Tibial nerve (tissue), 4 donors: ENCODE results near the gene FBXO27. TPM values are rescaled to one million over a fixed set of nuclear protein-coding genes. Genes with fewer than 3 reads are reported as not detected.

Experiments used
- DNase-seq, 2 donors: peaks; one replicate each; pipeline ENCODE4 v3.0.0-alpha.2; 2019; ENCODE audit warnings: low spot score in 2 of 2
- H3K27ac ChIP-seq, 4 donors: fragments of 200-600 bp; sonication (generic) in 3 of 4; one replicate each; pipeline ENCODE4 v1.5.1; 2017 to 2019; ENCODE audit warnings: mild to moderate bottlenecking in 1 of 4
- H3K27me3 ChIP-seq, 2 donors: fragments of 200-600 bp; sonication (generic) in 1 of 2; one replicate each; pipeline versions ENCODE4 v1.5.1 to v1.6.0; 2017 to 2019
- H3K36me3 ChIP-seq, 3 donors: fragments of 200-600 bp; sonication (generic); one replicate each; pipeline ENCODE4 v1.5.1; 2018 to 2019
- H3K4me1 ChIP-seq, 4 donors: fragments of 200-600 bp; sonication (generic) in 3 of 4; one replicate each; pipeline ENCODE4 v1.5.1; 2017 to 2019
- H3K4me3 ChIP-seq, 4 donors: fragments of 200-600 bp; sonication (generic) in 3 of 4; one replicate each; pipeline ENCODE4 v1.5.1; 2017 to 2019; ENCODE audit warnings: mild to moderate bottlenecking in 1 of 4, moderate library complexity in 1 of 4
- H3K9me3 ChIP-seq, 4 donors: fragments of 200-600 bp; sonication (generic) in 3 of 4; one replicate each; pipeline ENCODE4 v1.5.1; 2017 to 2019
- CTCF ChIP-seq, 5 experiments: fragments of 200-600 bp in 3 of 5; fragments of 450-650 bp in 2 of 5; sonication (generic) in 3 of 5; IDR thresholded peaks; one replicate each; pipeline ENCODE4 v1.5.1; 2016 to 2019; ENCODE audit warnings: antibody characterized with exemption in 5 of 5, mild to moderate bottlenecking in 3 of 5, moderate library complexity in 2 of 5
- EP300 ChIP-seq, 2 donors: sonication (generic); formaldehyde crosslinking; IDR thresholded peaks; one replicate each; pipeline ENCODE4 v1.6.1; 2017; ENCODE audit warnings: antibody characterized with exemption in 2 of 2, mild to moderate bottlenecking in 1 of 2
- POLR2A ChIP-seq, 2 donors: fragments of 450-650 bp; IDR thresholded peaks; one replicate each; pipeline ENCODE4 v1.6.1; 2017; ENCODE audit warnings: antibody characterized with exemption in 2 of 2, mild to moderate bottlenecking in 2 of 2, moderate library complexity in 2 of 2
- WGBS, 2 donors: methylation state at CpG; one replicate each; pipeline ENCODE4 v1.1.5; 2018; 5-methylcytosine and 5-hydroxymethylcytosine counted together
- total RNA-seq, 4 donors: library from RNA; depleted of rRNA; stranded (reverse); fragments of >200 nt; gene quantifications; one replicate each; pipeline ENCODE4 v1.1.0, GENCODE V29; 2016

Gene FBXO27
- total RNA-seq, 4 donors from 2014 or later = 3.6 to 8.0 (median 5.9) TPM

DNA sequence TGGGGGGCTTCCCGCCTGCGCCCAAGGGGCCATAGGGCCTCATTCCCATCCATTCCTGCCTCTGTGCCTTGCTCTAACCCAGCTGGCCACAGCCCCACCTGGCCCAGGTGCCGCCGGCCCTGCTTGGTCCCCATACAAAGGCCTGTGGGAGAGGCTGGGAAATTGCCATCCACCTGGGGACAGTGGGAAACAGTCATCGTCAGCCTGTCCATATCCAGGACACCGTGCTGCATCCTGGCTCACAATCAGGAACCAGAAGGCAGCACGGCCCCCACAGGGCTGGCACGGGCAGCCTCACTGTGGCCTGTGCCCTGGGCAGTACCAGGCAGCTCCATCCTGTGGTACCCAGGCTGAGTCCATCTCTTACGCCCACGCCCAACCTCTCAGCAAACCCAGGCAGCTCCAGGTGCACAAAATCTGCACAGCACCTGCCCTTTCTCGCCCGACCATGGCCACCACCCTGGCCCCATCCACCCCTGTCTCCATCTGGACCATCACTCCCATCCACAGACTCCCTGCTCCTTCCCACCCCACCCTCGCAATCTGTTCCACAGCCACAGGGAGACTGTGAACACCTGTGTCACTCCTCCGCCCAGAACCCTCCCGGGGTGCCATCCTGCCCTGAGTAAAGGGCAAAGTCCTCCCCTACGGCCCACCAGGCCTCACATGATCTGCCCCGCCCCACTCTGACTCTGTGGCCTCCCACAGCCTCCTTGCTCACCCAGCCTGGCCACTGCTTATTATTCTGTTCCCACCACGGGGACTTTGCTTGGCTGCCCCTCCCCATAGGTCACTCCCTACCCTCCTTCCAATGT is 21.1 kb upstream of the FBXO27 start:
- DNase-seq = no peak
- Histone ChIP-seq H3K36me3 (no peaks in the 10 kb centered on the region), H3K4me3 (no peak overlapping the region), H3K4me1 (no peaks in the 10 kb centered on the region), H3K27ac (peak overlapping the region in 2 of 4 donors; percentile 36 to 66), H3K27me3 (no peaks in the 10 kb centered on the region), H3K9me3 (peaks cover 0 to 7% (median 0%) of the 10 kb centered on the region in 4 donors)
- 74 to 81% methylated on average over 14 to 15 of the region's 18 CpGs for WGBS, 2 donors
- TF ChIP-seq EP300 (IDR thresholded peaks at IDR 0.05) (no peak), POLR2A (IDR thresholded peaks at IDR 0.05) (no peak), CTCF (IDR thresholded peaks at IDR 0.05) (no peak)

- H3K27ac ChIP-seq = peak overlapping the region in 2 of 4 donors; percentile 10 to 66
- WGBS, 2 donors = 55 to 62% methylated on average over 8 to 9 of the region's 9 CpGs
These were observed 20.5 kb upstream of the FBXO27 start for GRCh38 chr19:39052846-39053245.

DNA sequence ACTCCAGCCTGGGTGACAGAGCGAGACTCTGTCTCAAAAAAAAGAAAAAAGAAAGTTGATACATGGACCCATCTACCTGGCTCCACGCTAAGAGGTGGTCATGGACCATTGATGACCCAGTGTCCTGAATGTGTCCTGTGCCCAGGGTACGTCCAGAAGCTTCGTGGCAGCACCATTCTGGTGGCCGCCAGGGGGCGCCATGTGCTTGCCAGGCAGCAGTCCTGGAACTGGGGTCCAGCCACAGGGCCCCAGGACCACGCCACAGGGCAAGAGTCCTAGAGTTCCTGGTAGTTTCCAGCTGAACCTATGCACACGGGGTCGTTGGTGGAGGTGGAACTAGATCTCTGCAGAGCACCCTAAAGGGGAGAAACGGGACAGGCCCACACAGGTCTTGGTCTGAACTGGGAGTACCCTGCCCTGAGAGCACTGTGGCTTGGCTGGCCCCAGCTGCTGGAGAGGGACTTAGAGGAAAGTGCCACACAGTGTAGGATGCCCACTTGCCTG is 19.9 kb upstream of the FBXO27 start:
- peak; percentile 19 to 29 for DNase-seq
- no peaks in the 10 kb centered on the region for H3K36me3 ChIP-seq
- no peak overlapping the region for H3K4me3 ChIP-seq
- WGBS, 2 donors = 16 to 23% methylated on average over 7 to 10 of the region's 10 CpGs
- no peaks in the 10 kb centered on the region for H3K27me3 ChIP-seq
- H3K9me3 ChIP-seq = peaks cover 0 to 7% (median 0%) of the 10 kb centered on the region in 4 donors
- TF ChIP-seq CTCF (IDR thresholded peaks at IDR 0.05) (peak; percentile 62 to 75 (median 68)), POLR2A (IDR thresholded peaks at IDR 0.05) (no peak)
- H3K4me1 ChIP-seq = no peaks in the 10 kb centered on the region
- peak overlapping the region in 2 of 4 donors; percentile 10 to 66 for H3K27ac ChIP-seq

More at GRCh38 chr19:39052846-39053245, 20.5 kb upstream of the FBXO27 start:
- Histone ChIP-seq H3K36me3 (no peaks in the 10 kb centered on the region), H3K27me3 (no peaks in the 10 kb centered on the region), H3K4me3 (no peak overlapping the region), H3K9me3 (peaks cover 0 to 7% (median 0%) of the 10 kb centered on the region in 4 donors), H3K4me1 (no peaks in the 10 kb centered on the region)
- TF ChIP-seq EP300 (IDR thresholded peaks at IDR 0.05) (no peak), POLR2A (IDR thresholded peaks at IDR 0.05) (no peak), CTCF (IDR thresholded peaks at IDR 0.05) (no peak)
- no peak for DNase-seq

DNA sequence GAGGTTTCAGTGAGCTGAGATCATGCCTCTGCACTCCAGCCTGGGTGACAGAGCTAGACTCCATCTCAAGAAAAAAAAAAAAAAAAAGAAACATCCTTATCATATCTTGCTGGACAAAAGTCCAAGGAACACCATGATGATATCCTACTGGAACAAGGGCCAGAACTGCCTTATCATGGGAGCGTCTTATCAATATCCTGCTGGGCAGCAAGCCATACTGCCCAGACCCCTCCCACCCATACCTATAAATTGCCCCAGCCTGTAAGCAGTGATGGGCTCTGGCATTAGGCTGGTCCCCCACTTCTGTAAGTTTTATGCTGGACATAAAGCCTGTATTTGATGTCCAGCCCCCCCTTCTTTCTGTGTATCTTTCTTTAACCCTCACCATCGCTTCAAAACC is 14.7 kb upstream of the FBXO27 start:
- H3K36me3 ChIP-seq = no peaks in the 10 kb centered on the region
- H3K27ac ChIP-seq = no peak overlapping the region
- 71 to 94% methylated on average over 2 of the region's 2 CpGs for WGBS, 2 donors
- no peaks in the 10 kb centered on the region for H3K27me3 ChIP-seq
- no peaks in the 10 kb centered on the region for H3K9me3 ChIP-seq
- H3K4me3 ChIP-seq = no peak overlapping the region
- no peak for TF ChIP-seq CTCF (IDR thresholded peaks at IDR 0.05)
- TF ChIP-seq POLR2A (IDR thresholded peaks at IDR 0.05) = no peak
- no peak for TF ChIP-seq EP300 (IDR thresholded peaks at IDR 0.05)
- H3K4me1 ChIP-seq = no peaks in the 10 kb centered on the region
- DNase-seq = no peak
